Activated CD8-positive, alpha-beta memory T cell treated with anti-CD3 and anti-CD28 coated beads, Interleukin-2, amount 10 ng/mL, durations not matched to agents 7 days and 5 days (primary cell): ENCODE measurements around the gene FAM163A. TPM values are rescaled to one million over a fixed set of nuclear protein-coding genes. Genes with fewer than 3 reads are reported as not detected.

Source experiments
- total RNA-seq, 2 experiments: library from RNA; stranded (reverse); gene quantifications; one replicate each; pipeline ENCODE4 v1.2.3, GENCODE V29; 2021

The FAM163A gene
- total RNA-seq, 2 experiments from 2014 or later: not detected

Other genes starting within 250 kb of the FAM163A start
- not detected for gene NPHS2, start 167.3 kb upstream of the FAM163A start, total RNA-seq
- not detected for gene TDRD5, start 151.5 kb upstream of the FAM163A start, total RNA-seq
- gene TOR1AIP2, start 134.5 kb downstream of the FAM163A start, total RNA-seq: 10 to 100 TPM; 43.5 to 50.1 TPM
- 10 to 100 TPM; 67.3 to 80.0 TPM for gene TOR1AIP1, start 139.0 kb downstream of the FAM163A start, total RNA-seq
- 10 to 100 TPM; 50.7 to 61.7 TPM for gene CEP350, start 211.5 kb downstream of the FAM163A start, total RNA-seq